NCI-H774 (cell line): ENCODE measurements around the gene PARVA.

Experiments
- DNase-seq: peaks from one replicate; lab custom pipeline; 2025; lab: John Stamatoyannopoulos, UW

Gene PARVA

GRCh38 chr11:12376259-12377081 lies 901 bp upstream of the PARVA start:
- no peak for DNase-seq

- peak; percentile 77 for DNase-seq
These were observed 638 bp downstream of the PARVA start for GRCh38 chr11:12377824-12378593.

- DNase-seq = no peak
These were observed 3.4 kb downstream of the PARVA start for GRCh38 chr11:12380565-12381325.

GRCh38 chr11:12381875-12382274 lies 4.5 kb downstream of the PARVA start:
- DNase-seq = no peak

GRCh38 chr11:12382451-12382850 lies 5.1 kb downstream of the PARVA start:
- DNase-seq = no peak

GRCh38 chr11:12386309-12386708 lies 8.9 kb downstream of the PARVA start:
- no peak for DNase-seq

- no peak for DNase-seq
These were observed 9.4 kb downstream of the PARVA start for GRCh38 chr11:12386745-12387144.

GRCh38 chr11:12388173-12388572 lies 10.8 kb downstream of the PARVA start:
- DNase-seq = no peak

GRCh38 chr11:12388939-12389670 lies 11.7 kb downstream of the PARVA start:
- no peak for DNase-seq

- no peak for DNase-seq
These were observed 12.6 kb downstream of the PARVA start for GRCh38 chr11:12389676-12390657.

GRCh38 chr11:12390687-12391110 lies 13.3 kb downstream of the PARVA start:
- no peak for DNase-seq

- no peak for DNase-seq
These were observed 15.3 kb downstream of the PARVA start for GRCh38 chr11:12392672-12393071.

GRCh38 chr11:12393691-12394090 lies 16.3 kb downstream of the PARVA start:
- no peak for DNase-seq

- DNase-seq = no peak
These were observed 17.2 kb downstream of the PARVA start for GRCh38 chr11:12394601-12395000.

- no peak for DNase-seq
These were observed 18.0 kb downstream of the PARVA start for GRCh38 chr11:12395333-12395732.

- no peak for DNase-seq
These were observed 20.6 kb downstream of the PARVA start for GRCh38 chr11:12397931-12398334.

- DNase-seq = no peak
These were observed 22.0 kb downstream of the PARVA start for GRCh38 chr11:12399355-12399754.

GRCh38 chr11:12402025-12402424 lies 24.7 kb downstream of the PARVA start:
- DNase-seq = no peak

- no peak for DNase-seq
These were observed 25.3 kb downstream of the PARVA start for GRCh38 chr11:12402691-12403120.
